HG03558 (cell line): ENCODE measurements around the gene LAMB3.
"Not testable (repeated sequence)": the region's sequence is repeated elsewhere in the genome, so short reads cannot be mapped to it uniquely, and the experiment has no call there.

ENCODE experiments used
- ATAC-seq: cut with Tn5 transposase; IDR thresholded peaks from one replicate; pipeline ENCODE4 v1.9.1; 2021; ENCODE audit warnings: moderate number of reproducible peaks; ENCODE audit not compliant: unreplicated experiment; ENCODE audit errors: extremely low read depth

LAMB3 gene

GRCh38 chr1:209652121-209652735, at the start of gene LAMB3:
LAMB3 (minus strand) TSS chr1:209652425; CDS start chr1:209650944, 1,481 bp downstream.
- no peak for ATAC-seq

DNA sequence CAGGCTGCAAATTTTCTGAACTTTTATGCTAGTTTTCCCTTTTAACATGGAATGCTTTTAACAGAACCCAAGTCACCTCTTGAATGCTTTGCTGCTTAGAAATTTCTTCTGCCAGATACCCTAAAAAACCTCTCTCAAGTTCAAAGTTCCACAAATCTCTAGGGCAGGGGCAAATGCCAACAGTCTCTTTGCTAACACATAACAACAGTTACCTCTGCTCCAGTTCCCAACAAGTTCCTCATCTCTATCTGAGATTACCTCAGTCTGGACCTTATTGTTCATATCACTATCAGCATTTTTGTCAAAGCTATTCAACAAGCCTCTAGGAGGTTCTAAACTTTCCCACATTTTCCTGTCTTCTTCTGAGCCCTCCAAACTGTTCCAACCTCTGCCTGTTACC, 48.5 kb upstream of the LAMB3 start:
- not testable (repeated sequence) for ATAC-seq

DNA sequence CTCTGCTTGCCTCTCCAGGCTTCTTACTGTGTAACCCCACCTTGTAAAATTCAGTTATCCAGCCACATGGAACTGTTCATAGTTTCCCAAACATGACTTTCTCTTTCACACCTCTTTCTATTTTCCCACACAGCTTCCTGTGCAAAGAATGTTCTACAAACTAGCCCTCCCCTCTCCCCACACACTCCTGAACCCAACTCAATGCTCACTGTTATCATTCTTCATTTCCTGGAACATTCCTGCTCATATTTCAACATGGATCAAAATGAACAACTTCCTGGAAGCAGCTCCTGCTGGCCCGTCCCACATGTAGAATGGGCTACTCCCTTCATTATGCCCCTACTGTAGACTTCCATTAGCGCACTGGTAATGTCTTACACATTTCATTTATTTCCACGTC, 44.9 kb upstream of the LAMB3 start:
- ATAC-seq, result no peak

DNA sequence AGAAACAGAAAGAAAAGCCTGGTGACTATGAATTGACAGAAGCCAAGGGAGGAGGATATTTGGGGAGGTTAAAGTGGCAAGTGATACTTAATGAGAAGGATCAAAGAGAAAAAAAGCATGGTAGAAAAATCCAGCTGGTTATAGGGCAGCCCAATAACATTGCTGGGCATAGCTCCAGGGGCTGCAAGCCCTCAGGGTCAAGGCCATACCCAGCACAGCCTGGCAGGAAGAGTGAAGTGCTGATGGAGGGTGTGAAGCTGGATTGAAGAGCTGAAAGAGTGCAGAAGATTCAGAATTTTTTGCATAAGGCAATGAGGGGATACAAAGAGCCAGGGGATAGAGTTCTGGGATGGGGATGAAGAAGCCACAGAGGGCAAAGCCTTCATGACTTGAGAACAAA, 44.4 kb upstream of the LAMB3 start:
- ATAC-seq, result no peak

DNA sequence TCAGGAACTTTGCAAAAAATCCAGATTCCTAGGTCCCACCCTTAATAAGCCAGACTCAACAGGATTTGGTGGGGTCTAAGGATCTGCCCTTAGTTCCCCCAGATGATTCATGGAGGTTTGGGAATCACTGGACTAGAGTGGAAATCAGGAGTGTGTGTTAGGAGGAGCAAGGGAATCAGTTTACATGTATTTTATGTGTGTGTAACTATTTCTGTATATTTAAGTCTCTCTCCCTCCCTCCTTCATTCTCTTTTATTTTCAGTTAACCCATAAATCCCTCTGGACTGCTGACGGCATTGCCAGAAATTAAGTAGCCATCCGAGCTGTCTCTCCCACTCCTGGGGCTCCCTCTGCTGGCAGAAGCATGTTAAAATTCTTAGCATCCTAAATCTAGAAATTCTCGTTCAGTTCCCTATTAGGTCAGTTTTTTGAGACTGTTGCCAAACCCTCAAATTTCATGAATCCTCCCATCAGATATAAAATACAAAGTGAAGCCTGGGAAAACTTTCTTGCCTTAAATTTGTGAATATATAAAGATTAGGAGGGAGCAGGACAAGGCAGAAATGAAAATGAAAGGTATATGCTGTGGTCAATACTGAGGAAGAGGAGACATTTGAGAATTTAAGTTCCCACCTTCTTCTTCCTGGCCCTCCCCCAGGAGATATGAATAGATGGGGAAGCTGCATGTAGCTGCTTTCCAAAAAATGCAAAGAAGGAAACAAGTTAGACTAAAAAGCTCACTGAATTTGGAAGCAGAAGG, 40.7 kb upstream of the LAMB3 start:
- ATAC-seq, result peak; percentile 53

DNA sequence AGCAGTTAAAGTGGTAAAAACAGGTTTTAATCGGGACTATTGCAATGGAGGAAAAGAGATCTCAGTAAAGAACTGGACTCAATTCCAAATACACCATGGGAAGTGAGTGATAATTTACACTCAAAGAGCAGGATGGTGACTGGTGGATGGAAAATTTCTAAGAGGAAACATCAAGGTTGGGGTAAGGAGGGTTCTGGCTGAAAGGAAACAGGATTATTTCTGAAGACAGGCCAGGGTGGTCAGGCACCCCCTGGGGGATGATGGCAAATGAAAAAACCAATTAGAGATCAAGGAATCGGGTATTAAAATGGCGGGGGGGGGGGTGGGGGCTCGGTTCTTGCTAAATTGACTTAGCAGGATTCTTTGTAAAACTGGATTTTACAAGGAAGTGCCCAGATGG, 40.1 kb upstream of the LAMB3 start:
- no peak for ATAC-seq

GRCh38 chr1:209691237-209691636, 39.0 kb upstream of the LAMB3 start:
- ATAC-seq, result no peak

DNA sequence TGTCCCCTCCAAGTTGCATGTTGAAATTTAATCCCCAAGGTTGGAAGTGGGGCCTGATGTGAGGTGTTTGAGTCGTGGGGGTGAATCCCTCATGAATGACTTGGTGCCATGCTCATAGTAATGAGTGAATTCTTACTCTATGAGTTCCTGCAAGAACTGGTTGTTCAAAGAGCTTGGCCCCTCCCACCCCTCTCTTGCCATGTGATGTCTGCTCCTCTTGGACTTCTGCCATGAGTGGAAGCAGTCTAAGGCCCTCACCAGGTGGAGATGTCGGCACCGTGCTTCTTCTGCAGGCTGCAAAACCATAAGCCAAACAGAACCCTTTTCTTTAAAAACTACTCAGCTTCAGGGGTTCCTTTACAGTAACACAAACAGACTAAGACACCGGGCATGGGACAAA, 37.3 kb upstream of the LAMB3 start:
- ATAC-seq, result no peak

DNA sequence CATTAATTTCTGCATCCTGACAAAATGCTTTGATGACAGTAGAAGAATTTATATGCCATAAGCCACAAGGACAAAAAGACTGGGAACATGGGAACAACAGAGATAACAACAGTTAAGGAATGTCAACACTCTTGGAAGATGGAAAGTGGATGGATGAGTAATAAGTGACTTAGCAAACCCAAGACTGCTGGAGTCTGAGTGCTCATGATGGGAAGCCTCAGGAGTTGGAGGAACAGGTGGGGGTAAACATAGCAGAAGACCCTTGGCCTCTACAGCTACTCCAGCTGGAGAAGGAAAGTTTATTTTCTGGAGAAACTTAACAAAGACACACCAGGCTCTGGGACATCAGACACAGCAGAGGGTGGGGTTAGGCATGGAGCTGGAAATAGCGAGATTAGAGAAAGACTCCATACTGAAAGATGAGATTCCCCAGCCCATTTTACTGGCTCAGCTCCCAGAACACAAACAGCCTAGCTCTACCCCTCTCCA, 36.6 kb upstream of the LAMB3 start:
- no peak for ATAC-seq

DNA sequence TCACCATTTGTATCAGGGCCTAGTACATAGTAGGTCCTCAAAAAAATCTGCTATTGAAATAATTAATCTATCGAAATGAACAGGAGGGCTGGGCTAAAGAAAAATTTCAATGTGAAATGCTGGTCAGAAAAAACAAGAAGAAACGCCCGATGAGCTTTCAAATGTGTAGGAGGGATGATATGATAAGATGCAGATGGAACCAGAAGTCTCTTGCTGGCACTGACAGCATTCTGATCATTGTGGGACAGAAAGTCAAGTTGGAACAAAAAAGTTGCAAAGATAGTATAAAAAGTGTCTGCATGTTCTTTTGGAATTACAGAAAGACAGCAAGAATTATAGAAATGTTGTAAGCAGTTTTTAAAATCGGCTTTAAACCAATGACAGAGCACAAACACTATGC, 34.1 kb upstream of the LAMB3 start:
- no peak for ATAC-seq

DNA sequence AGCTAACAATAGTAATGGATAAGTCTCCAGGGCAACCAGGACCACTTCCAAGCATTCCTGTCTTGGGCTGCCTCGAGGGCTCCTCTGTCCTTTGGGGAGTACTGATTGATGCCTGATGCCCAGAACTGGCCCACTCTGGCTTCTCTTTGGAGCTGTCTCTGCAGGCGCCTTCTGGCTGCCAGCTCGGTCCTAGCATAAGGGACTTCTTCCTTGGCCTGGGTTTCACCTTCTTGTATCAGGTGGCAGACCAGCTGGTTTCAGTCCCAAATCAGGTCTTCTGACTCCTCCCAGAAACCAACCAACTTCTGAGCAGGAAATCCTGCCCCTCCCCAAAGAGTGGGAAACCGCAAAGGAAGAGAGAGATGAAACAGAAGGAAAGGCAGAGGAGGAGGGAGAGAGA, 33.6 kb upstream of the LAMB3 start:
- no peak for ATAC-seq

- ATAC-seq, result no peak
Measured at GRCh38 chr1:209678981-209679539, 26.8 kb upstream of the LAMB3 start.

DNA sequence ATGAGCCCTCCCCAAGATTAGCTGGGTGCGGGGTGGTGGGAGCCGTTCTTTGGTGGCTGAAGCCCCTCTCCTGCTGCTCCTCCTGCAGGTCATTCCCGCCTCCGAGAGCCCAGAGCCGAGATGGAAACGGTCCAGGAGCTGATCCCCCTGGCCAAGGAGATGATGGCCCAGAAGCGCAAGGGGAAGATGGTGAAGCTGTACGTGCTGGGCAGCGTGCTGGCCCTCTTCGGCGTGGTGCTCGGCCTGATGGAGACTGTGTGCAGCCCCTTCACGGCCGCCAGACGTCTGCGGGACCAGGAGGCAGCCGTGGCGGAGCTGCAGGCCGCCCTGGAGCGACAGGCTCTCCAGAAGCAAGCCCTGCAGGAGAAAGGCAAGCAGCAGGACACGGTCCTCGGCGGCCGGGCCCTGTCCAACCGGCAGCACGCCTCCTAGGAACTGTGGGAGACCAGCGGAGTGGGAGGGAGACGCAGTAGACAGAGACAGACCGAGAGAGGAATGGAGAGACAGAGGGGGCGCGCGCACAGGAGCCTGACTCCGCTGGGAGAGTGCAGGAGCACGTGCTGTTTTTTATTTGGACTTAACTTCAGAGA, 23.4 kb upstream of the LAMB3 start:
- no peak for ATAC-seq

GRCh38 chr1:209674957-209675564, 22.8 kb upstream of the LAMB3 start, which contains the start of gene G0S2:
G0S2 (plus strand) TSS chr1:209675412; CDS start chr1:209675685, 273 bp downstream.
- no peak for ATAC-seq

DNA sequence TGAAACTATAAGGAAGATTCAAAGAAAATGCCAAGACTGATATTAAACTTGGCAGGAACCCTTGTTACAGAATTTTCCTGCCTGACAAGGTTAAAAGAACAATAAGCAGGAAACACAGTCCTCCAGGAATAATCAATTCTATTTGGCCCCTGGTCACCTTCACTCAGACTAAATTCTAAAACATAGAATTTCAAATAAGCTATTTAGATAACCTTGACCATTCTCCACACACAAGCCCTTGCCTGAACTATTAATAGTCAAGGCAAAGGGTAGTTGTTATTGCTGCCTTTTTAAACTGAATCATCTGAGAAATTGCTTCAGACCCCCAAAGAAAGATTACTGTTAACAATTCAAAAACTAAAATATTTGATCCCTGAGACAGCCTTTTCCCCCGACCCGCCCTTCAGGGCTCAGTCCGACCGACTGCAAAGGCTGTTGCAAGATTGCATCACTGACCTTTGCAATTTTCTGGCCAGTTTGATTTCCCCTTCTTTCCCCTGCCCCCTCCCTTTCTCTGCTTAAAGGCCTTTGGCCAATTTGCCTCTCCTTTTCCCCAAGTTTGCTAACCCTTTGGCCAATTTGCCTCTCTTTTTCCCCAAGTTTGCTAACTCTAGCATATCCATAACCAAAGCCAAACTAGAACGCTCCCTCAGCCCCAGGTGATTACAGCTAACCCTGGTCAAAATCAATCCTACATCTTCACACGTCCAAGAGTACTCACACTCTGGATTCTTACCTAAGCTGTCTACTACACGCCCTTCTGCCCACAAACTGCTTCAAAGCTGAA, 21.6 kb upstream of the LAMB3 start:
- ATAC-seq, result no peak

DNA sequence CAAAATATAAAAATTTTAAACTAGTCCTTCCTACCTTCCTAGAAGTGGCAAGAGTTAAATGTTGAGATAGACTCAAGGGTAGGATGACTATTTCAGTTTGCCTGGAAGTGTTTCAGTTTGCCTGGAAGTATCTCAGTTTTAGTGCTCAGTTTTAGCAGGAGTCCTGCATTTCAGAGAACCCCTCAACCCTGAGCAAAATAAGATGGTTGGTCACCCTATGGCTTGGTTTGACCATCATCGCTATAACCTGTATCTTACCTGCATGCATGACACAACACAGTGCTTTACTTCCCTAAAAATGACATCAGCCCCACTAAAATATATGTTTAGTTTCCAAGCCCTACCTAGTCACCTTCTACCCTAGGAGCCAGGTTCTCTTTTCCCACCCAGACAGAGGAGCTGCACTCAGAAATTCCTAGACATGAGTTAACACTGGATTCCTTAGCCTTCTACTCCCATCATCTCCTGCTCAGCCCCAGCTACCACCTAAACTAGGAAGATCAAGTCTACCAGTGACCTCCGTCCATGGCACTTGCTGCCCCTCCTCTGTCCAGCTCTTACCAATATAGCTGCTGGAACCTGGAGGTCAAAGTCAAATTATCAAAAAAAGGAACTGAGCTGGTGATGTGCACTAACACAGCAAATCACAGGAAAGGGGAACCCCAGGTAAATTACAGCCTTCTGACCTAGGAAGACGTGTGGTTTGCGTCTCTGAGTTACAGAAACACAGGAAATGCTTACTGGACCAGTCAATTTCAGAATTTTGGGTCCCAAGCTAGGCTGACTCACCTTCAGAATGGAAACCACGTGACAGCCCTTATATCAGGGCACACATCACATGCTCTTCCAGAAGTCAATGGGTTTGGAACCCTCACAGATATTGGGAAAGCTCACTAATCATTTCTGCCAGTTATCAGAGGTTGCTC, 20.7 kb upstream of the LAMB3 start:
- peak; percentile 93 for ATAC-seq

- ATAC-seq, result no peak
Measured at GRCh38 chr1:209670441-209671082, 18.3 kb upstream of the LAMB3 start.

GRCh38 chr1:209667708-209668107, 15.5 kb upstream of the LAMB3 start:
- no peak for ATAC-seq
